Choroid plexus epithelial cell (primary cell): ENCODE data around the gene PDPK1.
A peak's percentile ranks its signal among the peaks of the same experiment; 100 is the strongest.
"Not testable (repeated sequence)": the region's sequence is repeated elsewhere in the genome, so short reads cannot be mapped to it uniquely, and the experiment has no call there.

ENCODE experiments used
- DNase-seq: peaks from one replicate; pipeline ENCODE4 v3.0.0-alpha.2; 2010; ENCODE audit warnings: low read depth
- H3K4me3 ChIP-seq: 2 replicates; pipeline ENCODE4 v1.5.1; 2011; ENCODE audit warnings: low read depth, mild to moderate bottlenecking, control low read depth, low read length, moderate library complexity
- CTCF ChIP-seq: conservative IDR thresholded peaks from 2 replicates; pipeline ENCODE4 v1.5.1; 2011; ENCODE audit warnings: low read depth, mild to moderate bottlenecking, control low read depth, inconsistent platforms, low read length, moderate library complexity

PDPK1 gene

GRCh38 chr16:2551420-2551889 lies 13.6 kb downstream of the PDPK1 start:
- peak; percentile 31 for TF ChIP-seq CTCF
- H3K4me3 ChIP-seq = not testable (repeated sequence)
- DNase-seq = peak; percentile 58

GRCh38 chr16:2554709-2555425 lies 17.0 kb downstream of the PDPK1 start:
- not testable (repeated sequence) for DNase-seq, H3K4me3 ChIP-seq

GRCh38 chr16:2557150-2557549 lies 19.3 kb downstream of the PDPK1 start:
- not testable (repeated sequence) for H3K4me3 ChIP-seq, DNase-seq

- not testable (repeated sequence) for H3K4me3 ChIP-seq, DNase-seq
These were observed 22.4 kb downstream of the PDPK1 start for GRCh38 chr16:2560131-2560797.

- H3K4me3 ChIP-seq, DNase-seq: not testable (repeated sequence)
- TF ChIP-seq CTCF = peak; percentile 27
These were observed 22.9 kb downstream of the PDPK1 start for GRCh38 chr16:2560798-2561133.

- DNase-seq, H3K4me3 ChIP-seq: not testable (repeated sequence)
These were observed 29.7 kb downstream of the PDPK1 start for GRCh38 chr16:2567506-2567905.

GRCh38 chr16:2568573-2568972 lies 30.8 kb downstream of the PDPK1 start:
- not testable (repeated sequence) for DNase-seq, H3K4me3 ChIP-seq

GRCh38 chr16:2572704-2573103 lies 34.9 kb downstream of the PDPK1 start:
- H3K4me3 ChIP-seq, DNase-seq: not testable (repeated sequence)

GRCh38 chr16:2575839-2576238 lies 38.0 kb downstream of the PDPK1 start:
- H3K4me3 ChIP-seq, DNase-seq: not testable (repeated sequence)

- DNase-seq, H3K4me3 ChIP-seq: not testable (repeated sequence)
These were observed 39.2 kb downstream of the PDPK1 start for GRCh38 chr16:2577044-2577443.

- not testable (repeated sequence) for H3K4me3 ChIP-seq, DNase-seq
These were observed 41.1 kb downstream of the PDPK1 start for GRCh38 chr16:2578905-2579304.

- H3K4me3 ChIP-seq, DNase-seq: not testable (repeated sequence)
- TF ChIP-seq CTCF = peak; percentile 17
These were observed 42.3 kb downstream of the PDPK1 start for GRCh38 chr16:2580143-2580542.

GRCh38 chr16:2580818-2581217 lies 43.0 kb downstream of the PDPK1 start:
- DNase-seq, H3K4me3 ChIP-seq: not testable (repeated sequence)
